Glomerular endothelial cell (primary cell): Measurements from ENCODE around the gene AGPAT4. TPM values are rescaled to one million over a fixed set of nuclear protein-coding genes. Genes with fewer than 3 reads are reported as not detected.
"Not testable (repeated sequence)": the region's sequence is repeated elsewhere in the genome, so short reads cannot be mapped to it uniquely, and the experiment has no call there.

ENCODE experiments used
- DNase-seq: peaks from one replicate; pipeline ENCODE4 v3.0.0-alpha.2; 2011; ENCODE audit warnings: low read depth, low spot score; ENCODE audit errors: extremely low read depth
- total RNA-seq: library from RNA; depleted of rRNA; stranded (reverse); fragments of >200 nt; gene quantifications from 2 replicates; pipeline ENCODE4 v1.2.3, GENCODE V29; 2015

AGPAT4 gene
- total RNA-seq, 1 donor from 2014 or later, result 15.8 TPM

DNA sequence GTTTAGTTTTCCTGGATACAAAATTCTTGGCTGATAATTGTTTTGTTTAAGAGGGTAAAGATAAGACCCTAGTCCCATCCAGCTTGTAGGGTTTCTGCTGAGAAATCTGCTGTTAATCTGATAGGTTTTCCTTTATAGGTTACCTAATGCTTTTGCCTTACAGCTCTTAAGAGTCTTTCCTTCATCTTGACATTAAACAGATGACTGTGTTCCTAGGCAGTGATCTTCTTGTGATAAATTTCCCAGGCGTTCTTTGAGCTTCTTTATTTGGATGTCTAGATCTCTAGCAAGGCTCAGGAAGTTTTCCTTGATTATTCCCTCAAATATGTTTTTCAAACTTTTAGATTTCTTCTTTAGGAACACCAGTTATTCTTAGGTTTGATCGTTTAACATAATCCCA, 148.3 kb downstream of the AGPAT4 start:
- no peak for DNase-seq

DNA sequence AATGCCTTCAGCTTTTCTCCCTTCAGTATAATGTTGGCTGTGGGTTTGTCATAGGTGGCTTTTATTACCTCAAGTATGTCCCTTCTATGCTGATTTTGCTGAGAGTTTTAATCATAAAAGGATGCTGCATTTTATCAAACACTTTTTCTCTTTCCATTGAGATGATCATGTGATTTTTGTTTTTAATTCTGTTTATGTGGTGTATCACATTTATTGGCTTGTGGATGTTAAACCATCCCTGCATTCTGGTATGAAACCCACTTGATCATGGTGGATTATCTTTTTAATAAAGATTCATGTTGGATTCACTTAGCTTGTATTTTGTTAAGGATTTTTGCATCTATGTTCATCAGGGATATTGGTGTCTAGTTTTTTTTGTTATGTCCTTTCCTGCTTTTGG, 150.5 kb downstream of the AGPAT4 start:
- DNase-seq, result not testable (repeated sequence)

DNA sequence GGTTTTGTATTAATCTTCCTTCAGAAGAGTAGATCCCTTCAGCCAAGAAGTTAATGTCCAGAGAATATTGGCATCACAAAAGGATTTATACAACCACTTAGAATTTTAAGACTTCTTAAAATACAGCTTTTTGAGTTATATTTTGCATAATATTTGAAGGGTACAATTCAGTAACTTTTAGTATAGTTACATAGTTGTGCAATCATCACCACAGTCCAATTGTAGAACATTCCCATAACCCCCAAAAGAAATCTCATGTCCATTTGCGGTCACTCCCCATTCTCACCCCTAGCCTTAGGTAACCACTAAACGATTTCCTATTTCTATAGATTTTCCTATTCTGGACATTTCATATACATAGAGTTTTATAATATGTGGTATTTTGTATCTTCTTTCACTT, 155.9 kb downstream of the AGPAT4 start:
- DNase-seq, result no peak

DNA sequence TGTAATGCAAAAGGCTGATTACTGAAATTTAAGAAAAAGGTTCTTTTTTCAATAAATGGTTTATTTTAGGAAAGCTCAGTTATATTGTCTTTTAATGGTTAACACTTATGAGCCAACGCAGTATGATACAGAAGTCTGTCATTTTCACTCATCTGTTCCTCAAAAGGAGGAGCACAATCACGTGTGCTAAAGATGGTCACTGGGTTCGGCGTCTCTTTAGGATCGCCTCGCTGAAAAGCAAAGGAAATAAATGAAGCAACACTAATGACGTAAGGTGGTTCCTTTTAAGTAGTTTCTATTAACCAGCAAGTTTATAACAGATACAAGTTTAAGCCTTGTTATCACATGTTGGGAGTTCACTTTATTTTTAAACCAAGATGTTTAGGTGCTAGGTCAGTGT, 156.6 kb downstream of the AGPAT4 start:
- DNase-seq, result no peak

DNA sequence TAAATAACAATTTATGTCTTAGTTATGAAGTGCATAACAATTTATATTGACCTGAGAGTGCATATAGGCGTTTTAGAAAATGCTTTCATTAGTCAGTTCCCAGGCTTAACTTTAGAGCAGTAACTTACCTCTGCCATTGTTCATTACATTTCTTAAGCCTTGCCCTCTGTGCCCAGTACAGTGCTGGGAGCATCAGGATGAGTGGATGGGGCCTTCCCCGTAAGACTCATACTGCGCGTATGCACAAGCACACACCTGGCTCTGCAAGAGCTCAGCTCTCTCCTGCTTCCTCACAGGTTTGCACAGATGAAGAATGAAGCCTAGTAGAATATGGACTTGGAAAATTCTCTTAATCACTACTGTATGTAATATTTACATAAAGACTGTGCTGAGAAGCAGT, 157.3 kb downstream of the AGPAT4 start:
- no peak for DNase-seq

DNA sequence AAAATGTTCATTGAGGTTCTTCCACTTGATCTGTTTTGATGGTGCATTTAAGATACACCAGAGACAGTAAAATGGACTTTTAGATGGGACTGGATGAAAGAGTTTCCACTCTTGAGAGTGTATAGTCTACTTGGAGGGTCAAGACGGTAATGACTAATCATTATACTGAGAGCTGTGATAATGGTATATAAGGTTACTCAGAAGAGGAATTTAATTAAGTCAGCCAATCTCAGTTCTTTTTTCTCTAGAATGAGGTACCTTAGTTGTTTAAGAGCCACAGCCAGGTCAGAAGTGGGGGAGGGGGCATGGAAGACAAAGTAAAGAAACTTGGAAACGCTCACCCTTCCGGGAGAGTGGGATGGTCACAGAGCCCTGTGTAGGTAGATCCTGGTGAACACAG, 158.4 kb downstream of the AGPAT4 start:
- DNase-seq, result no peak

DNA sequence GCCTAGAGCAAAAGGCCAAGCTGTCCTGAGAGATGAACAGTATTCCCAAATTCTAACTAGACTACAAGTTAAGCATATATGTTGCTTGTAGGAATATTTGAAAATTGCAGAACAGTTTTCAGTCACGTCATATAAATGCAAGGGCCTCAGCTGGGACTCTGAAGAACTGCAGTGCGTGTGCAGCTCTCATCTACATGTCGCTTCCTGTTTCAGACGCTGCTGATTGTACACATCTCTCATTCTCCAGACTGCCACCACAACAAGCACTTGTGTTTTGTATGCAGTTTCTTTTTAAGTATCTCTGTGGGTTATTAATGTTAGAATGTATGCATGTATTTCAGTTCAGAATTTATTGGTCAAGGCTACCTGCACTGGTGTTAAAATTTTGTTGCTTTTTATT, 162.6 kb downstream of the AGPAT4 start:
- no peak for DNase-seq

DNA sequence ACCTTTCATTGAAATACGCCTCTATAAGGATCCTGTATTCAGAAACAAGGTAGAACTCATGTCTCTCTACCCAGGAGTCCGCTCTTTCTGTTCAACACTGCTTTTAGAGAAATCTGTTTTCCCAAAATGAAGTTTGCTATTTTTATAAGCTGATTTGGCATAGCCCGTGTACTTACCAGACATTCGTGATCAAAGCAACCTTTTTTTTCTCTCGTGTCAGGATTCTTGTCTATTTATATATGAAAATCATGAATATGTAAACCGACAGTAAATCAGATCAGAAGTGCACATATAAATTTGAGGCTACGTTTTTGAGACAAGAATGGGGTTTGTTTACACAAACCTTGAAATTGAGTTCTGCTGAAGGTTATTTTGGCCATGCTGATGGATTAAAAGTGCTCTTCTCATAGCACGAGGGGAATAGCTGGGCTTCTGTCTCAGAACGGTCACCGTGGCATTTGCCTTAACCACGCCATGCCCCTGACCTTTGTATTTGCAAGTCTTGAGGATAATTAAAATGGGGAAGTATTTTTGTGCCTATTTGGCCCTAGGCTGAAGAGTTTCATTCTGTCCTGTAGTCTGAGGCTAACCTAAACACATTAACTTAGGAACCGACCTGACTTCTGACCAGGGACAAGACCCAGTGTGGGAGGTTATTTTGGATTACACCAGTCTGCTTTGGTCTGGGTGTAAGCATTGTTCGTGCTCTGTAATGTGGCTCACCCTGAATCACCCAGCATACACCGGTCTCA, 163.7 kb downstream of the AGPAT4 start:
- no peak for DNase-seq

DNA sequence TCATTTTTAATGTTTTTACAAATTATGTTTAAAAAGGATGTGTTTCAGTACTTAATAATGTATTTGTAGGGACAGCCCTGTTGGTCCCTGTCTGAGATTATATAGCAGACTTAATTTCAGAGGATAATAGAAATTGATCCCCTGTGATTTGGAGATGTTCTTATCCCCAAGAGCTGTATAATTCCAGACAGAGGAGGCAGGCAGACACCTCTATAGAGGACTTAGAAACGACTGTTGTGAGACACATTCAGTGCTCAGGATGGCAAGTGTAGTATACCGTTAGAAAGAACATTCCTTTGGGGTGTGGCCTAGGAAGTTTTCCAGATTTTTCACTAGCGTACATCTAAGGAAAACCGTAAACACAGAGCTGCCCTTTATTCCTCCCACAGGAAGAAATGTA, 164.5 kb downstream of the AGPAT4 start:
- DNase-seq, result no peak

DNA sequence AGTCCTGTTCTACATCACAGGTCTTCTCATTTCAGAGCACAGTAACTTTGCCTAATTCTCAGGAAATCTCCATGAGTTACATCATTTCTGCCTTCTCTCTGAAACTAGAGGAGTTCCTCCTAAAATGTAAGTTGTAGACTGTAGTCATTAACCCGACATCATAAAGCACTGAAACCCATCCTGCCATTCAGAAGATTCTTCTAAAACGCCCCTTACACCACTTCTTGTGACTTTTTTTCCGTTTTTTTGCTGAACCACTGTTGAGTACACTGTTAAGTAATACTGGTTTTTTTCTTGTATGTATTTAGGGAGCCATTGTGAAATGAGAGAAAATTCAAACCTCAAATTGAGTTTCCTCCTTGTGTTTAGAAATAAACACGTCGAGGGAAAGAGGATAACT, 164.9 kb downstream of the AGPAT4 start:
- no peak for DNase-seq

DNA sequence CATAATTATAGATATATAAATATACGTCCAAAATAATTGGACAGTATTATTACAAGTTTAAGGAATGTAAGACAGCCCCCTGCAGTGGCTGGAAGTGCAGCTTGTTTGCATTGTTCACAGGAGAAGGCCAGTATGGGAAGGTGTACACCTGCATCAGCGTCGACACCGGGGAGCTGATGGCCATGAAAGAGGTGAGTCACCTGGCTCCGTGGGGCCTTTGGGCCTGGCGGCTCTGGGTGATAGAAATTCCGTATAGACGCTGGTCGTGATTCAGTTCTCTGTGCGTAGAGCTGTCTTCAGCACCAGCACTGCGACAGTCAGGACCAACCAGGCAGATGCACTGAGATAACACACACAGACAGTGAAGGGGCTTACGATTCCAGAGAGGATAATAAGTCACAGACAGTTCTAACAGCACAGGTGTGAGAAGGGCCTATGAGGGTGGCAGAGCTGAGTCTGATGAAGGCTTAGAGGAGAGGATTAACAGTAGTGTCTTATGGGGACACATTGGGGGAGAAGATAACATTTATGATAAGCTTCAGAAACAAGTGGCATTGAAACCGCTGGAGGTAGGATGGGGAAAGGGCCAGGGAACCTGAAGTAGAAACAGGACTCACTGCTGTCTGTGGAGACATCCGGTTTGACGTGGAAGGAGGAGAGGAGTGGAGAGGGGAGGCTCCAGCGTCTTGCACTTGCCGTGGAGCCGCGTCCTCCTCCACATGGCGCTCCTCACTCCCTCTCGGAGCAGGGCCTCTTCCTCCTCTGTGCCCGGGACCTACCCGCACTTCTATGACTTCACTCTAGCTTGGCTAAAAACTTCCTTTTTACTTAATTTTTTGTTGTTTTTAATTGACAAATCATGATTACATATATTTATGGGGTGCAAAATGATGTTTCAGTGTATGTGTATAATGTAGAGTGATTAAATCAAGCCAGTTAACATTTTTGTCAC, 165.8 kb downstream of the AGPAT4 start:
- DNase-seq, result no peak

DNA sequence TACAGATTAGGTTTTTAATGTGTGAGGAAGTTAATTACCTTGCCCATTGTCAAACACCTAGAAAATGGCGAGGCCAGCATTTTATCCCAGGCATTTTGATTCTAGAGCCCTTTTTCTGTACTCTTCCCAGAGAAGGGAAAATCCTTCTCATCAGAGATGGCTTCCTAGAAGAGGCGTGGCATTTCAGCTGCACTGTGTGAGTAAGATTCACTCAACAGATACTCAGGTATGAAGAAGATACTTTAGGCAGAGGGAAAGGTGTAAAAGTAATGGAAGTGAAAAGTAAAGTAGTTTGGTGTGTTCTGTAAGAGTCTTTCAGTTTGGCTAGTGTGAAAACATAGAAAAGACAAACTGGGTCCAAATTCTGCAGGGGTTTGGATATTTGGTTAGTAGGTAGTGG, 168.5 kb downstream of the AGPAT4 start:
- no peak for DNase-seq

DNA sequence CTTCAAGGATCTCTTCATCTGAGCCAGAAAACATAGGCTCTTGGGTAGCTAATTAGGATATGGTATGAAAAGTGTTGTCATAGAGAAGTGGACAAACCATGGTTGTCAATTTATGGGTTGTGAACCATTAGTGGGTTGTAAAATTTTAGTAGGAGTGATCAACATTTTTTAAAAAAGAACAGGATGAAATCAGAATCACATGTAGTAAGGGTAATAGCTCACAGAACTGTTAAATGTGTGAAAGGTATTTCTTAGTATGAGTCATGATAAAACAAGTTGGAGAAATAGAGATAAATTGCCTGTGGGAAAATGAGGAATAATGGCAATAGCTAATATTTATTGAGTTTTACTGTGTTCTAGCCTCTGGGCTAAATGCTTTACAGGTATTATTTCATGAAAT, 168.9 kb downstream of the AGPAT4 start:
- DNase-seq, result no peak

DNA sequence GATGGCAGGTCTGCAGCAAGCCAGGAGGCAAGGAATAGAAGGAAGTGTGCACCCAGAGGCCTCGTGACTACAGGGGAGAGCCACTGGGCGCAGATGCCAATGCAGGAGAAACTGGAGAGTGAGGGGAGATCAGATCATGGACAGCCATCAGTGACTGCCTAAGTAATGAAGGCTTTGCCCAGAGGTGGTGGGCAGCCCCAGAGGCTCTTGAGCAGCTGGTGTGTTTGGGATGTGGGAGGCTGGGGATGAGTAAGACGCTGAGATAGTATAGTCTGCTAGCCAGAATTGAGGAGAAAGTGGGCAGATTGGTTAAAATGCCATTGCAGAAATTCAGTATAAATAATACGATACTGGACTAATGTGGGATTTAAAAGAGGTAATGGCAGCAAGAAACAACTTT, 170.4 kb downstream of the AGPAT4 start:
- DNase-seq, result no peak

DNA sequence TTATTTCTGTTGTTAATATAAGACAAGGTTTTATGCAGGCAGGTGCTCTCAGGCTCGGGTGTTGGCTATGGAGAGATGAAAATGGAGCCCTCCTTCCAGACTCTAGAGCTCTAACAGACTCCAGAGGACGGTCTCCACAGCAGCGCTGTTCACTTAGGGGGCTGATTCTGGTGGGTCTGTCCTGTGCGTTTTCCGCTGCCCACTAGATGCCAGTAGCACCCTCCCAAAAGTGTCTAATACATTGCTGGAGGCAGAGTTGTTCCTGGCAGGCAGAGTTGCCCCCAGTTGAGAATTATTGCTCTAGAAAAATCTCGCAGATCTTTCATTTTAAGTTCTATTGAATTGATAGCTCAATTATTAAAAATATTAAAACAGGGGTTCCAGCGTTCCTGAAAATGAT, 172.3 kb downstream of the AGPAT4 start:
- DNase-seq, result no peak

DNA sequence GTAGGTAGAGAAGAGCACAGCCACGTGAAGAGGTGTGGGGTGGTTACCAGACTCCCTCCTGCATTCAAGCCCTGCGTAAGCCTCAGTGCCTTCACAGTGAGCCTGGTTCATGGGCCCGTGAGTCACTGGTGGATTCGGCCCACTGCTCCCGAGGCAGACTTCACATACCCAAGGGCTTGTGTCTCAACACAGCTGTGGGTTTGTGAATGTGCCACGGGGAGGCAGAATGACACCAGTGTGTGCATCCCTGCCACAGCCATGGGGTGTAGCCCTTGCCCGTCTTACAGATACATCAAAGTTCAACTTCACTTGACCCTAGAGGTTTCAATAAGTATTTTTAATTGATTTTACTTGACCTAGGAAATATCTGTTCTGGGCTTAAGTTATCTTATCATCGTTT, 173.8 kb downstream of the AGPAT4 start:
- no peak for DNase-seq

DNA sequence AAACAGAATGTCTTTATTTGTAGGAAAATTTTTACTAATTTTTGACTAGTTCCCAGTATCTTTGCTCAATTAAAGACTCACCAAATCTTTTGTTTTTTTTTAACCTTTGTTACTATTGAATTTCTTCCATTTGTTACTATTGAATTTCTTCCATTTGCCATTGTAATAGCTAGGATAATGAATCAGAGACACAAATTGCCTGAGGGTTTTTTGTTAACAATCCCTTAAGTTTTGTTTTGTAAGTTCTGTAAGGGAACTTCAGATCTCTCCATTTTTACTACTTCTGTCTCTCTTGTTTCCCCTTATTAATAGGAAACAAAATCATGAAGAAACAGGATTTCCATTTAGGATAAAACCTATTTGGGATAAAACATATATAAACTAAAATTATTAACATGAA, 177.9 kb downstream of the AGPAT4 start:
- no peak for DNase-seq

DNA sequence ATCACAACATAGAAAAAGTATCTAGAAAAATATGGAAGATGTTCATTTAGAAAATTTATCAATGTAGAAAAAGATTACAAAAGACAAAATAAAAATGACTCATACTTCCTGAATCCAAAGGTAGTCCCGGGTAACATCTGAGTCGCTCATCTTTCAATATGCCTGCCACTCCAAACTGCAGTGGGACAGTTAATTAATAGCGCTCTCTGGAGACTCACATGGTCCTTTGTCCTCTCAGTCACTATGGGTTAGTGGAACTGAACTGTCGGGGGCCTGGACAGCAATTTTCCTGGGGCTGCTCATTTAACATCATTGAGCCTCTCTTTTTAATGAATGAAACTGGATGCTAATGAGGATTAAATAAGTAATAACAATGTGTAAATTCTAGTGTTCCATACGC, 178.9 kb downstream of the AGPAT4 start:
- DNase-seq, result no peak

DNA sequence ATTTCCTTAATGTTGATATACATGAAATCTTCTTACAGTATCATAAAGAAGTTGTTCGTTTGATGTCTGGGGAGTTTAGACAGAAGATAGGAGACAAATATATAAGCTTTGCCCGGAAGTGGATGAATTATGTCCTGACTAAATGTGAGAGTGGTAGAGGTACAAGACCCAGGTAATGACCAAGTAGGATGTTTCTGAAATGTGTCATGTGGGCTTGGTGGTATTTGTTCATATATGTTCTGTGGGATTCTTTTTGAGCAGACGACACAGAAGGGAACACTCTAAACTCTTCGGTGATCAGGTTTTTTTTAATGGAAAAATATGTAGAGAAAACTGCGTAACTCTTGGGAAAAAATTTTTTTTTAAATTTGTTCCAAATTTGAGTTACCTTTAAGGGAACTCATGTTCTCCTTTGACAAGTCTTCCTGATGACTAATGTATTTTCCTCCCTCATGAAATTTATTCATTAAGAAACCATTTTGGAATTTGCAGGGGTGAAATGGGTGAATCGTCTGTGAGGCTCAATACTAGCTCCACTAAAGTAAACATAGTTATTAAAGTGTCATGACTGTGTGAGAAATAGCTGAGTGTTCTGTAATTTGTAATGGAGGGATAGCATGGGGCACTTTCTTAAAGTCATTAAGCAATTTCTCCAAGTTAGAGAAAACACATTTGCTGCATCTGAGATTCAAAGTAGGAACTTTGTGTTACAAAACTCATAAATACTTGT, 181.7 kb downstream of the AGPAT4 start:
- DNase-seq, result no peak

DNA sequence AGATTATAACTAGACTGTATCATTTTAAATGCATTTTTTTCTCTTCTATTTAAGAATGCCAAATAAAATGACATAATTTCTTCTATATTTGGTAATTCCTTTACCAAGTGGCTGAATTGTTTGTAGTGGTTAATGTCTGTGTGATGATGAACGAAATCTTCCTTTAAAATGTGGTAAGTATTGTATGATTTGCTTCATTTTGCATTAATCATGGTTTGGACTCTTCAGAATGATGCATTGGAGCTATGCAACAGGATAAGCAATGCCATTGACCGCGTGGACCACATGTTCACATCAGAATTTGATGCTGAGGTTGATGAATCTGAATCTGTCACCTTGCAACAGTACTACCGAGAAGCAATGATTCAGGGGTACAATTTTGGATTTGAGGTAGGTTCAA, 182.7 kb downstream of the AGPAT4 start:
- DNase-seq, result no peak

DNA sequence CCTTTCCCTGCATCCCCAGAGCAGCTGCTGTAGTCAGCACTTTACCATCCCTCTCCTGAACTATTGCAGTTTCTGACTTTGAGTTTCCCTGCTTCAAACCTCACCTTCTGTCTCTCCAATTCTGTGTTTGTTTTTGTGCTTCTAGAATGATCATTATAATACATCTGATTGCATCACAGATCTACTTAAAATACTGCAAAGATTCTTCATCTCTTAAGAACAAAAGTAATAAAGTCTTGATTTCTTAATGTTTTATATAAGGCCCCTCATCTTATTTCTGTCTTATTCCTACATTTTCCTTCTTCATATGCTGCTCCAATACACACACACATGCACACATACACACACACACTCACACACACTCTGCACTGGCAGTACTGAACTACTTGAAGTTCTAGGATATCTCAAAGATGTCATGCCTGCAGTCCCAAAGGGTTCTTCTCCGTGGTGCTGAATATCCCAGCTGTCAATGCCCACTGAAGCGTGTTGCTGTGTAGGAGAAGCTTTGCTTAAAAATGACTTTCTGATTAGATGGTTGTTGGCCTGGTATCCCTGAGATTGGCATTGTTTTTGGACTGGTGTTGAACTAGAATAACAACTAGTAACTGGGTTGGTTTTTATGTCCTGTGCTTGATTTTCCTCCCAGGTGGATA, 185.1 kb downstream of the AGPAT4 start:
- no peak for DNase-seq
